Activated CD8-positive, alpha-beta T cell treated with anti-CD3 and anti-CD28 coated beads, Interleukin-2, amount 10 ng/mL, durations not matched to agents 7 days and 5 days (primary cell): ENCODE measurements around the gene FLYWCH2. TPM values are rescaled to one million over a fixed set of nuclear protein-coding genes. Genes with fewer than 3 reads are reported as not detected.
"Not testable (repeated sequence)": the region's sequence is repeated elsewhere in the genome, so short reads cannot be mapped to it uniquely, and the experiment has no call there.

Source experiments
- ATAC-seq: fragments of 150-1000 bp; cut with Tn5 transposase; one replicate; pipeline ENCODE4 v1.10.0; 2021; ENCODE audit warnings: moderate library complexity
- CTCF ChIA-PET: fragments of 350-600 bp; sonication (Branson Sonifier 250); formaldehyde crosslinking; loops from one replicate; lab custom pipeline; 2021; ENCODE audit warnings: antibody characterized with exemption; lab: Charles Lee
- POLR2A ChIA-PET: fragments of 350-600 bp; sonication (Branson Sonifier 250); formaldehyde crosslinking; loops from one replicate; lab custom pipeline; 2021; ENCODE audit warnings: antibody characterized with exemption; lab: Charles Lee
- DNase-seq: peaks from one replicate; pipeline ENCODE4 v3.0.0-alpha.2; 2020
- H3K27ac Mint-ChIP-seq: one replicate; pipeline ENCODE4 v1.8.0; 2021; ENCODE audit warnings: mild to moderate bottlenecking, mixed read lengths
- H3K27me3 Mint-ChIP-seq: one replicate; pipeline ENCODE4 v1.8.0; 2021; ENCODE audit warnings: low read depth, mixed read lengths
- H3K36me3 Mint-ChIP-seq: one replicate; pipeline ENCODE4 v1.8.0; 2021; ENCODE audit warnings: low read depth, mixed read lengths
- H3K4me1 Mint-ChIP-seq: one replicate; pipeline ENCODE4 v1.8.0; 2021; ENCODE audit warnings: low read depth, mixed read lengths
- H3K4me3 Mint-ChIP-seq: one replicate; pipeline ENCODE4 v1.8.0; 2021; ENCODE audit warnings: mild to moderate bottlenecking, mixed read lengths
- H3K9me3 Mint-ChIP-seq: one replicate; pipeline ENCODE4 v1.8.0; 2022; ENCODE audit warnings: mixed read lengths; ENCODE audit not compliant: insufficient read depth
- total RNA-seq, 2 experiments: library from RNA; stranded (reverse); gene quantifications; one replicate each; pipeline ENCODE4 v1.2.3, GENCODE V29; 2021

Gene FLYWCH2
- total RNA-seq, 2 experiments from 2014 or later, result 22.5 to 22.8 TPM

GRCh38 chr16:2923481-2923880 is 40.5 kb downstream of the FLYWCH2 start:
- H3K27me3 Mint-ChIP-seq, result no peaks in the 10 kb centered on the region
- no peaks in the 10 kb centered on the region for H3K9me3 Mint-ChIP-seq
- DNase-seq (no peak), ATAC-seq (no peak)
- H3K4me3 Mint-ChIP-seq, result no peak overlapping the region
- H3K4me1 Mint-ChIP-seq, result peaks cover 20% of the 10 kb centered on the region
- peaks cover 9% of the 10 kb centered on the region for H3K36me3 Mint-ChIP-seq
- no peak overlapping the region for H3K27ac Mint-ChIP-seq
- CTCF ChIA-PET, result no interaction called here
- POLR2A ChIA-PET, result interaction anchor here (0.6 kb wide), 1 partner anchor 12 kb away, joined by 3 read pairs; no protein-coding TSS in a partner anchor

- H3K36me3 Mint-ChIP-seq, result peaks cover 4% of the 10 kb centered on the region
- POLR2A ChIA-PET, result no interaction called here
These were observed 42.1 kb downstream of the FLYWCH2 start for GRCh38 chr16:2924901-2925755.

DNA sequence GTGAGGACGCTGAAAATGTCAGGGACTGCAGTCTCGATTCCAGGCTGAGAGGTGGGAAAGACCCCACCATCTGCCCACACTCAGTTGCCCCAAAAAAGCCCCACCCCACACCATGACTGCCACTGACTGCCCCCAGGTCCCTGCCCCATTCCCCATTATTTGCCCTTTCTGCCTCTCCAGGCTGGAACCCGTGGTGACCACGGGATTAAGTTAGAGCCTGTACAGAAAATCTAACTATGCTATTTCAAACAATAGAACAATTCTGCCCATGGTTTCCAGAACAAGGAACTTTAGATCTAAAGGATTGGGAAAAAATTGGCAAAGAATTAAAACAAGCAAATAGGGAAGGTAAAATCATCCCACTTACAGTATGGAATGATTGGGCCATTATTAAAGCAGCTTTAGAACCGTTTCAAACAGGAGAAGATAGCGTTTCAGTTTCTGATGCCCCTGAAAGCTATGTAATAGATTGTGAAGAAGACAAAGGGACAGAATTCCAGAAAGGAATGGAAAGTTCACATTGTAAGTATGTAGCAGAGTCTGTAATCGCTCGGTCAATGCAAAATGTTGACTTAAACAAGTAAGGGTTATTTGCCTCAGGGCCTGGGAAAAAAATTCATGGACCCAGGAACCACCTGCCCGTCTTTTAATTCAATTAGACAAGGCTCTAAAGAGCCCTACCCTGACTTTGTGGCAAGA is 43.1 kb downstream of the FLYWCH2 start:
- Mint-ChIP-seq H3K36me3 (peaks cover 4% of the 10 kb centered on the region), H3K27me3 (no peaks in the 10 kb centered on the region), H3K27ac (no peak overlapping the region), H3K4me1 (peaks cover 14% of the 10 kb centered on the region), H3K4me3 (no peak overlapping the region), H3K9me3 (no peaks in the 10 kb centered on the region)
- POLR2A ChIA-PET, result no interaction called here
- no peak for ATAC-seq
- DNase-seq, result no peak
- CTCF ChIA-PET, result interaction anchor here (0.6 to 2.3 kb wide), 26 partner anchors 10 to 204 kb away, joined by 3 to 32 read pairs (median 5); partner anchors contain the start of genes FLYWCH1, FLYWCH2, KREMEN2 and PRSS41

More at GRCh38 chr16:2924901-2925755, 42.1 kb downstream of the FLYWCH2 start:
- no peak for DNase-seq
- ATAC-seq, result no peak
- Mint-ChIP-seq H3K27ac (no peak overlapping the region), H3K4me1 (peaks cover 14% of the 10 kb centered on the region), H3K27me3 (no peaks in the 10 kb centered on the region), H3K9me3 (no peaks in the 10 kb centered on the region), H3K4me3 (no peak overlapping the region)
- CTCF ChIA-PET, result interaction anchor here (0.6 to 1.3 kb wide), 3 partner anchors 50 to 541 kb away, joined by 3 read pairs; no protein-coding TSS in a partner anchor

- ChIA-PET POLR2A (no interaction called here), CTCF (interaction anchor here (0.6 to 2.3 kb wide), 30 partner anchors 10 to 203 kb away, joined by 3 to 32 read pairs (median 5); partner anchors contain the start of genes FLYWCH1, FLYWCH2, KREMEN2 and PRSS41)
- no peak overlapping the region for H3K27ac Mint-ChIP-seq
These were observed 43.6 kb downstream of the FLYWCH2 start for GRCh38 chr16:2926650-2926999.

DNA sequence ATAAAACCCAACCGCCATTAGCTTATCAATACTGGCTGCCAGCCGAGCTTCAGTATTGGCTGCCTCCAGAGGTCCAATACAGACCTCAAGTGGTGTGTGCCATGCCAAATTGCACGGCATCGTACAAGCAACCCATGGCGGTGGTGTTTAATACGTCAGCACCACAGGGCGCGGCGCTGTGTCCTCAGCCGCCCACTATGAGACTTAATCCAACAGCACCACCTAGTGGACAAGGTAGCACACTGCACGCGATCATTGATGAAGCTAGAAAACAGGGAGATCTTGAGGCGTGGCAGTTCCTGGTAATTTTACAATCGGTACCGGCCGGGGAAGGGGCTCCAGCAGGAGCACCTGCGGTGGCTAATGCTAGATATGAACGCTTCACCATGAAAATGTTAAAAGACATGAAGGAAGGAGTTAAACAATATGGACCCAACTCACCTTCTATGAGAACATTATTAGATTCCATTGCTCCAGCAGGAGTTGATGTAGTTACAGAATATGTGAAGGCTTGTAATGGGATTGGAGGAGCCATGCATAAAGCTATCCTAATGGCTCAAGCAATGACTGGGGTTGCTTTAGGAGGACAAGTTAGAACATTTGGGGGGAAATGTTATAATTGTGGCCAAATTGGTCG is 44.1 kb downstream of the FLYWCH2 start:
- Mint-ChIP-seq H3K9me3 (no peaks in the 10 kb centered on the region), H3K27ac (peak overlapping the region; percentile 2), H3K36me3 (peaks cover 4% of the 10 kb centered on the region), H3K4me3 (no peak overlapping the region), H3K4me1 (peaks cover 14% of the 10 kb centered on the region), H3K27me3 (no peaks in the 10 kb centered on the region)
- ChIA-PET CTCF (interaction anchor here (0.6 to 2.3 kb wide), 34 partner anchors 10 to 203 kb away, joined by 3 to 32 read pairs (median 4); partner anchors contain the start of genes FLYWCH1, FLYWCH2, KREMEN2 and PKMYT1), POLR2A (interaction anchor here (0.7 kb wide), 1 partner anchor 15 kb away, joined by 3 read pairs; the partner anchor contains the start of gene FLYWCH1)
- DNase-seq (peak; percentile 93), ATAC-seq (peak; percentile 99)

More at GRCh38 chr16:2926650-2926999, 43.6 kb downstream of the FLYWCH2 start:
- DNase-seq, result no peak
- Mint-ChIP-seq H3K4me3 (no peak overlapping the region), H3K9me3 (no peaks in the 10 kb centered on the region), H3K36me3 (peaks cover 4% of the 10 kb centered on the region), H3K27me3 (no peaks in the 10 kb centered on the region), H3K4me1 (peaks cover 14% of the 10 kb centered on the region)
- ATAC-seq, result no peak

- H3K9me3 Mint-ChIP-seq, H3K27me3 Mint-ChIP-seq, H3K36me3 Mint-ChIP-seq, H3K27ac Mint-ChIP-seq, ATAC-seq, DNase-seq, POLR2A ChIA-PET, H3K4me3 Mint-ChIP-seq: not testable (repeated sequence)
- CTCF ChIA-PET, result interaction anchor here (1.1 kb wide), 1 partner anchor 52 kb away, joined by 4 read pairs; no protein-coding TSS in a partner anchor
- peaks cover 14% of the 10 kb centered on the region for H3K4me1 Mint-ChIP-seq
These were observed 45.1 kb downstream of the FLYWCH2 start for GRCh38 chr16:2928151-2928550.

GRCh38 chr16:2928796-2929195 is 45.8 kb downstream of the FLYWCH2 start:
- no peak overlapping the region for H3K4me3 Mint-ChIP-seq
- H3K27ac Mint-ChIP-seq, result no peak overlapping the region
- POLR2A ChIA-PET, result no interaction called here
- H3K36me3 Mint-ChIP-seq, result peaks cover 3% of the 10 kb centered on the region
- peaks cover 14% of the 10 kb centered on the region for H3K4me1 Mint-ChIP-seq
- no peaks in the 10 kb centered on the region for H3K27me3 Mint-ChIP-seq
- ATAC-seq (no peak), DNase-seq (no peak)
- H3K9me3 Mint-ChIP-seq, result no peaks in the 10 kb centered on the region
- CTCF ChIA-PET, result interaction anchor here (1.7 kb wide), 1 partner anchor 60 kb away, joined by 5 read pairs; no protein-coding TSS in a partner anchor

- no peak for DNase-seq
- CTCF ChIA-PET, result interaction anchor here (1.7 kb wide), 1 partner anchor 61 kb away, joined by 5 read pairs; no protein-coding TSS in a partner anchor
- no peak overlapping the region for H3K4me3 Mint-ChIP-seq
These were observed 46.7 kb downstream of the FLYWCH2 start for GRCh38 chr16:2929693-2930092.

GRCh38 chr16:2930236-2930635 is 47.2 kb downstream of the FLYWCH2 start:
- Mint-ChIP-seq H3K27me3 (no peaks in the 10 kb centered on the region), H3K9me3 (no peaks in the 10 kb centered on the region), H3K27ac (no peak overlapping the region), H3K4me3 (no peak overlapping the region), H3K4me1 (peaks cover 16% of the 10 kb centered on the region), H3K36me3 (peaks cover 8% of the 10 kb centered on the region)
- CTCF ChIA-PET, result interaction anchor here (1.7 kb wide), 1 partner anchor 62 kb away, joined by 5 read pairs; no protein-coding TSS in a partner anchor
- POLR2A ChIA-PET, result no interaction called here
- DNase-seq (no peak), ATAC-seq (no peak)

More at GRCh38 chr16:2929693-2930092, 46.7 kb downstream of the FLYWCH2 start:
- H3K4me1 Mint-ChIP-seq, result peaks cover 14% of the 10 kb centered on the region
- no peaks in the 10 kb centered on the region for H3K9me3 Mint-ChIP-seq
- ATAC-seq, result no peak
- no peaks in the 10 kb centered on the region for H3K27me3 Mint-ChIP-seq
- H3K36me3 Mint-ChIP-seq, result peaks cover 5% of the 10 kb centered on the region
- POLR2A ChIA-PET, result no interaction called here
- H3K27ac Mint-ChIP-seq, result no peak overlapping the region

DNA sequence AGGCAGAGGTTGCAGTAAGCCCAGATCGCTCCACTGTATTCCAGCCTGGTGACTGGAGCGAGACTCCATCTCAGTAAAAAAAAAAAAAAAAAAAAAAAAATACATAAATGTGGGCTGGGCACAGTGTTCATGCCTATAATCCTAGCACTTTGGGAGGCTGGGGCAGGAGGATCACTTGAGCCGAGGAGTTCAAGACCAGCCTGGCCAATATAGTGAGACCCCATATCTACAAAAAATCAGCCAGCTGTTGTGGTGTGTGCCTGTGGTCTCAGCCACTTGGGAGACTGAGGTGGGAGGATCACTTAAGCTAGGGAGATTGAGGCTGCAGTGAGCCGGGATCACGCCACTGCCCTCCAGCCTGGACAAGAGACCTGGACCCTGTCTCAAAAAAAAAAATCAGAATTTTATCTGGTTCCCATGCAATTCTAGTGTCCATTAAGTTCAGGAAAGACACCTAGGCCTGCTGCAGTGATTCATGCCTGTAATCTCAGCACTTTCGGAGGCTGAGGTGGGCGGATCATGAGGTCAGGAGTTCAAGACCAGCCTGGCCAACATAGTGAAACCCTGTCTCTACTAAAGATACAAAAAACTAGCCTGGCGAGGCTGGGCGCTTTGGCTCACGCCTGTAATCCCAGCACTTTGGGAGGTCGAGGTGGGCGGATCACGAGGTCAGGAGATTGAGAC is 48.4 kb downstream of the FLYWCH2 start:
- H3K4me3 Mint-ChIP-seq, DNase-seq, POLR2A ChIA-PET, H3K27me3 Mint-ChIP-seq, H3K27ac Mint-ChIP-seq, H3K9me3 Mint-ChIP-seq, ATAC-seq: not testable (repeated sequence)
- CTCF ChIA-PET, result interaction anchor here (1.1 kb wide), 1 partner anchor 9 kb away, joined by 3 read pairs; no protein-coding TSS in a partner anchor
- H3K36me3 Mint-ChIP-seq, result peaks cover 12% of the 10 kb centered on the region
- H3K4me1 Mint-ChIP-seq, result peaks cover 20% of the 10 kb centered on the region
